B cell (primary cell): ENCODE data around the gene PGF. TPM values are rescaled to one million over a fixed set of nuclear protein-coding genes. Genes with fewer than 3 reads are reported as not detected.

Experiments used
- ATAC-seq: fragments of 200-7000 bp; cut with Tn5 transposase; one replicate; pipeline ENCODE4 v1.10.0; 2021; ENCODE audit warnings: low read depth, mild to moderate bottlenecking, moderate number of reproducible peaks, moderate library complexity
- CTCF ChIA-PET: fragments of 350-600 bp; sonication (Branson Sonifier 250); formaldehyde crosslinking; loops from one replicate; lab custom pipeline; 2021; ENCODE audit warnings: antibody characterized with exemption, inconsistent platforms; lab: Charles Lee
- POLR2A ChIA-PET: fragments of 350-600 bp; sonication (Branson Sonifier 250); formaldehyde crosslinking; loops from one replicate; lab custom pipeline; 2021; ENCODE audit warnings: antibody characterized with exemption; lab: Charles Lee
- DNase-seq: peaks from one replicate; pipeline ENCODE4 v3.0.0; 2013
- H2AFZ ChIP-seq: 2 replicates; pipeline ENCODE4 v1.6.1; 2012; ENCODE audit warnings: mild to moderate bottlenecking, low read depth, low read length; ENCODE audit not compliant: insufficient read depth, poor library complexity, severe bottlenecking
- H3K27ac ChIP-seq, 2 donors: 1 replicate in 1 of 2; 2 replicates in 1 of 2; pipeline ENCODE4 v1.5.1; 2012 to 2013; ENCODE audit warnings: low read length in 2 of 2, mild to moderate bottlenecking in 2 of 2, moderate library complexity in 1 of 2
- H3K27me3 ChIP-seq, 4 experiments: fragments of 200-600 bp in 1 of 4; sonication (generic) in 1 of 4; replicated peaks in 1 of 4; 1 replicate in 2 of 4; 2 replicates in 2 of 4; pipeline versions ENCODE4 v1.6.1 to v1.7.0; 2013 to 2016; ENCODE audit warnings: low read length in 3 of 4, mild to moderate bottlenecking in 2 of 4, mixed read lengths in 1 of 4, moderate library complexity in 1 of 4; ENCODE audit not compliant: insufficient read depth in 4 of 4, control insufficient read depth in 3 of 4; ENCODE audit errors: control extremely low read depth in 1 of 4
- H3K36me3 ChIP-seq, 2 experiments: replicated peaks in 1 of 2; 1 replicate in 1 of 2; 2 replicates in 1 of 2; pipeline versions ENCODE4 v1.6.1 to v1.7.1; 2013; ENCODE audit warnings: low read length in 1 of 2; ENCODE audit not compliant: insufficient read depth in 2 of 2, control insufficient read depth in 1 of 2; ENCODE audit errors: control extremely low read depth in 1 of 2, extremely low read depth in 1 of 2
- H3K4me1 ChIP-seq, 2 donors: fragments of 200-600 bp in 1 of 2; sonication (generic) in 1 of 2; 1 replicate in 1 of 2; 2 replicates in 1 of 2; pipeline versions ENCODE4 v1.5.1 to v1.6.1; 2013 to 2017; ENCODE audit warnings: low read length in 2 of 2; ENCODE audit not compliant: control insufficient read depth in 2 of 2, insufficient read depth in 2 of 2
- H3K4me2 ChIP-seq: replicated peaks from 2 replicates; pipeline ENCODE3; 2012; ENCODE audit warnings: mild to moderate bottlenecking, low read depth, low read length; ENCODE audit not compliant: poor library complexity, severe bottlenecking
- H3K4me3 ChIP-seq, 5 experiments: fragments of 200-600 bp in 1 of 5; sonication (generic) in 1 of 5; 1 replicate in 3 of 5; 2 replicates in 2 of 5; pipeline versions ENCODE4 v1.5.1 to v1.7.0; 2011 to 2016; ENCODE audit warnings: low read length in 4 of 5, mild to moderate bottlenecking in 4 of 5, low read depth in 2 of 5, control low read depth in 1 of 5, moderate library complexity in 1 of 5; ENCODE audit not compliant: insufficient read depth in 1 of 5; ENCODE audit errors: control extremely low read depth in 1 of 5, extremely low read depth in 1 of 5
- H3K79me2 ChIP-seq: fragments of 200-600 bp; sonication (generic); one replicate; pipeline ENCODE4 v1.6.0; 2016; ENCODE audit warnings: low read length; ENCODE audit not compliant: control insufficient read depth, insufficient read depth
- H3K9ac ChIP-seq: fragments of 200-600 bp; sonication (generic); 2 replicates; pipeline ENCODE4 v1.6.1; 2017; ENCODE audit warnings: mild to moderate bottlenecking, low read length, moderate library complexity
- H3K9me3 ChIP-seq, 3 donors: one replicate each; pipeline versions ENCODE4 v1.6.1 to v1.7.1; 2013; ENCODE audit warnings: low read length in 2 of 3; ENCODE audit not compliant: control insufficient read depth in 2 of 3, insufficient read depth in 1 of 3; ENCODE audit errors: control extremely low read depth in 1 of 3
- H4K20me1 ChIP-seq: 2 replicates; pipeline ENCODE4 v1.6.0; 2012; ENCODE audit warnings: mild to moderate bottlenecking, low read length; ENCODE audit not compliant: insufficient read depth, control insufficient read depth, poor library complexity, severe bottlenecking
- H3K27ac Mint-ChIP-seq: one replicate; pipeline ENCODE4 v1.8.0; 2021; ENCODE audit warnings: mixed read lengths
- H3K27me3 Mint-ChIP-seq: one replicate; pipeline ENCODE4 v1.8.0; 2021; ENCODE audit warnings: mixed read lengths
- H3K4me1 Mint-ChIP-seq: one replicate; pipeline ENCODE4 v1.8.0; 2021; ENCODE audit warnings: mixed read lengths
- H3K4me3 Mint-ChIP-seq: one replicate; pipeline ENCODE4 v1.8.0; 2021; ENCODE audit warnings: mixed read lengths
- H3K9me3 Mint-ChIP-seq: one replicate; pipeline ENCODE4 v1.8.0; 2022; ENCODE audit warnings: mixed read lengths; ENCODE audit not compliant: insufficient read depth
- CTCF ChIP-seq: fragments of 200-600 bp; IDR thresholded peaks from one replicate; pipeline ENCODE4 v1.8.0; 2022; ENCODE audit warnings: antibody characterized with exemption, mild to moderate bottlenecking
- EZH2 ChIP-seq: IDR thresholded peaks from 2 replicates; pipeline ENCODE4 v1.6.1; 2012; ENCODE audit warnings: borderline replicate concordance, low read depth, mild to moderate bottlenecking, moderate library complexity, low read length; ENCODE audit not compliant: insufficient read depth, poor library complexity, severe bottlenecking
- WGBS: methylation state at CpG from one replicate; pipeline ENCODE4 v1.1.5; 2013; ENCODE audit warnings: missing lambda C conversion rate; ENCODE audit not compliant: insufficient coverage; 5-methylcytosine and 5-hydroxymethylcytosine counted together
- intact Hi-C: fragments of 100-400 bp; cut with micrococcal nuclease; formaldehyde crosslinking; loops from one replicate; pipeline ENCODE4 v1.10.0; 2022
- polyA plus RNA-seq: library from polyadenylated mRNA; depleted of rRNA; stranded (reverse); fragments of >200 nt; gene quantifications from 2 replicates; pipeline ENCODE4 v1.2.3, GENCODE V29; 2012
- total RNA-seq, 2 donors: library from RNA; stranded (reverse); fragments of 120-200 nt in 1 of 2; gene quantifications; 1 replicate in 1 of 2; 2 replicates in 1 of 2; pipeline versions ENCODE4 v1.2.3 to v1.2.4, GENCODE V29; 2013 to 2022

PGF gene
- total and polyA plus RNA-seq, 2 donors (not counting 1 experiment from before 2014, with no cell fraction given), result 0.07 to 0.47 TPM

GRCh38 chr14:74918380-74918779 lies 37.0 kb downstream of the PGF start:
- no peaks in the 10 kb centered on the region for H3K36me3 ChIP-seq
- H3K4me3 ChIP-seq, result no peak overlapping the region
- H3K4me3 Mint-ChIP-seq, result no peak overlapping the region
- ATAC-seq, result no peak
- H3K4me1 ChIP-seq, result peaks cover under 1 to 9% of the 10 kb centered on the region in 2 donors
- TF ChIP-seq EZH2 (no peak), CTCF (no peak)
- ChIA-PET POLR2A (no interaction called here), CTCF (no interaction called here)
- no peak overlapping the region for H3K9ac ChIP-seq
- no peaks in the 10 kb centered on the region for H3K79me2 ChIP-seq
- no peaks in the 10 kb centered on the region for H3K27me3 Mint-ChIP-seq
- no peak overlapping the region for H3K4me2 ChIP-seq
- H3K27ac Mint-ChIP-seq, result no peak overlapping the region
- 94% methylated on average over 9 of the region's 9 CpGs for WGBS
- H4K20me1 ChIP-seq, result no peaks in the 10 kb centered on the region
- intact Hi-C loops, result no loop called here
- DNase-seq, result no peak
- no peaks in the 10 kb centered on the region for H3K9me3 ChIP-seq
- no peaks in the 10 kb centered on the region for H3K9me3 Mint-ChIP-seq
- H3K4me1 Mint-ChIP-seq, result no peaks in the 10 kb centered on the region
- no peak overlapping the region for H3K27ac ChIP-seq
- H2AFZ ChIP-seq, result no peak overlapping the region
- H3K27me3 ChIP-seq, result no peaks in the 10 kb centered on the region

- no peak overlapping the region for H3K4me3 ChIP-seq
- DNase-seq (no peak), ATAC-seq (no peak)
- H3K27ac ChIP-seq, result no peak overlapping the region
- no peaks in the 10 kb centered on the region for H4K20me1 ChIP-seq
- Mint-ChIP-seq H3K27me3 (no peaks in the 10 kb centered on the region), H3K9me3 (no peaks in the 10 kb centered on the region), H3K4me1 (no peaks in the 10 kb centered on the region), H3K27ac (no peak overlapping the region), H3K4me3 (no peak overlapping the region)
- H3K4me1 ChIP-seq, result peaks cover 0 to 3% of the 10 kb centered on the region in 2 donors
- H3K4me2 ChIP-seq, result no peak overlapping the region
- H3K27me3 ChIP-seq, result no peaks in the 10 kb centered on the region
- no peaks in the 10 kb centered on the region for H3K36me3 ChIP-seq
- H3K9ac ChIP-seq, result no peak overlapping the region
- ChIA-PET POLR2A (no interaction called here), CTCF (interaction anchor here (1.2 to 1.3 kb wide), 2 partner anchors 12 to 30 kb away, joined by 3 to 4 read pairs; no protein-coding TSS in a partner anchor)
- TF ChIP-seq EZH2, result no peak
- TF ChIP-seq CTCF, result no peak
- H3K9me3 ChIP-seq, result no peaks in the 10 kb centered on the region
- intact Hi-C loops, result no loop called here
- H3K79me2 ChIP-seq, result no peaks in the 10 kb centered on the region
- H2AFZ ChIP-seq, result no peak overlapping the region
- WGBS, result 90% methylated on average over 12 of the region's 13 CpGs
Observed at GRCh38 chr14:74917646-74918081, 37.7 kb downstream of the PGF start.
